GM23338 (cell line): ENCODE measurements around the gene MYRFL.

Experiments used
- CTCF ChIP-seq, 2 experiments: fragments of 200-600 bp in 1 of 2; sonication (generic) in 1 of 2; conservative IDR thresholded peaks; 2 replicates each; pipeline versions ENCODE4 v1.5.1 to v1.6.1; 2016 to 2017; ENCODE audit warnings: antibody characterized with exemption in 2 of 2, low read depth in 2 of 2, mild to moderate bottlenecking in 2 of 2, moderate library complexity in 1 of 2
- EZH2 ChIP-seq: fragments of 200-600 bp; sonication (generic); IDR thresholded peaks from one replicate; pipeline ENCODE4 v1.8.0; 2017; ENCODE audit warnings: antibody characterized with exemption, mild to moderate bottlenecking, low read depth; ENCODE audit not compliant: unreplicated experiment
- EZH2phosphoT487 ChIP-seq: fragments of 200-600 bp; sonication (generic); IDR thresholded peaks from one replicate; pipeline ENCODE4 v1.8.1; 2018; ENCODE audit warnings: antibody characterized with exemption; ENCODE audit not compliant: unreplicated experiment
- NANOG ChIP-seq: IDR thresholded peaks from 2 replicates; pipeline ENCODE4 v1.6.1; 2016; ENCODE audit warnings: antibody characterized with exemption, borderline replicate concordance
- POLR2AphosphoS5 ChIP-seq: IDR thresholded peaks from 2 replicates; pipeline ENCODE4 v1.6.1; 2016; ENCODE audit warnings: antibody characterized with exemption, low read depth

GRCh38 chr12:69932676-69933552 is 107.9 kb downstream of the MYRFL start:
- TF ChIP-seq POLR2AphosphoS5 (no peak), CTCF (conservative IDR thresholded peaks at IDR 0.05; ENCODE audit: low read depth in 2 of 2) (0 out of 4 replicates have a peak, but pooled peaks of 1 of the 2 experiments have one; percentile 0), EZH2 (no peak), EZH2phosphoT487 (no peak), NANOG (peak; percentile 74; the same call in 1 of the 2 replicates)
